Activated CD8-positive, alpha-beta memory T cell treated with anti-CD3 and anti-CD28 coated beads for 4 hours (primary cell): ENCODE data around the gene FUS.
"Not testable (repeated sequence)": the region's sequence is repeated elsewhere in the genome, so short reads cannot be mapped to it uniquely, and the experiment has no call there.

ENCODE experiments used
- DNase-seq, 2 donors: peaks; one replicate each; pipeline ENCODE4 v3.0.0-alpha.2; 2020; ENCODE audit warnings: low read depth in 2 of 2

Gene FUS

GRCh38 chr16:31143694-31144148 is 36.2 kb upstream of the FUS start:
- DNase-seq = no peak

GRCh38 chr16:31144418-31144817 is 35.5 kb upstream of the FUS start:
- not testable (repeated sequence) for DNase-seq

- DNase-seq = no peak
Observed at GRCh38 chr16:31145398-31145990, 34.4 kb upstream of the FUS start.

GRCh38 chr16:31147574-31147973 is 32.4 kb upstream of the FUS start:
- no peak for DNase-seq

DNA sequence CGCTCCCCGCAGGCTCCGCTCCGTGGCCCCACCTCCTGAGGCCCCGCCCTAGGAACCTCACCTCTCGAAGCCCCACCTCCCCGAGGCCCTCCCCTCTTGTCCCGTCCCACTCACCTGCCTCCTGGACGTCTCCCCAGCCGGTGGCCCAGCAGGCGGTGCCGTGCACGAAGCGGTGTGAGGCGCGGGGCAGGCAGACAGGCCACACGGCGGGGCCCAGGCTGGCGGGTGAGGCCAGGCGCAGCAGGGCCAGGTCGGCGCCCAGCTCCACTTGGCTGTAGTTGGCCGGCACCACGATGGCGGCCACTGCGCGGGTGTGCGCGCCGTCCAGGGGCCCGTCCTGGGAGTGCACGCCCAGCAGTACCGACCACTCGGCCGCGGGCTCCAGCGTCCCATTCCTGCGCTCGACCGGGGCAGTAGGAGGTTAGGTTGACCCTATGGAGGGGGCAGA is 31.6 kb upstream of the FUS start:
- DNase-seq = no peak

- no peak for DNase-seq
Observed at GRCh38 chr16:31148896-31149295, 31.0 kb upstream of the FUS start.

DNA sequence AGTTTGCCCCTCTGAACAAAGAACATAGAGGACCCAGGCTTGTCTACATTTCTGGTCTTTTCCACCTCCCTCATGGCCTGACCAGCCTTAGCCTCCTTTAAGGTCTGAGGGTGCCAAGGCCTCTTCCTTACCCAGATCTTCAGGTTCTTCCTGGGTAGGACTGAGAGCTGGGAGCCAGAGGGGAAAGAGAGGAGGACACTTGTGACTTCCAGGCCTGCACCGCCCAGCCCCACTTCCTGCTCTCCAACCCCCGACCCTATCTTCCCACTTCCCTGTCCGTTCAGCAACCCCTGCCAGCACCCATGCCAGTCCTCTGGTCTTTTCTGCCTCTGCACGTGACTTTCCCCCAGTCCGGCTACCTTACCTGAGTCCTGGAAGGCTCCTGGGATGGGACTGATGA is 30.6 kb upstream of the FUS start:
- no peak for DNase-seq

- DNase-seq = no peak
Observed at GRCh38 chr16:31149894-31150890, 29.7 kb upstream of the FUS start, which contains the start of gene PRSS36. PRSS36 (minus strand) TSS chr16:31150066; CDS start chr16:31150035, 31 bp downstream.

GRCh38 chr16:31150976-31151375 is 29.0 kb upstream of the FUS start:
- DNase-seq = not testable (repeated sequence)

- DNase-seq = no peak
Observed at GRCh38 chr16:31157136-31157535, 22.8 kb upstream of the FUS start.

DNA sequence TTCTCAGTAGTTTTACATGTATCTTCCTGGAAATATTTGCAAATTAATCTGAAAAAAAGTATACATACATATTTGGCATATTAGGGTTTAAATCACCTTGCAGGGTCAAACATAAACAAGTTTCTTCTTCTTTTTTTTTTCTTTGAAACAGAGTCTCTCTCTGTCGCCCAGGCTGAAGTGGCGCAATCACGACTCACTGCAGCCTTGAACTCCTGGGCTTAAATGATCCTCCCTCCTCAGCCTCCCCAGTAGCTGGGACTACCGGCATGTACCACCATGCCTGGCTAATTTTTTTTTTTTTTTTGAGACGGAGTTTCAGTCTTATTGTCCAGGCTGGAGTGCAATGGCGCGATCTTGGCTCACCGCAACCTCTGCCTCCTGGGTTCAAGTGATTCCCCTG is 12.6 kb upstream of the FUS start:
- DNase-seq = no peak

DNA sequence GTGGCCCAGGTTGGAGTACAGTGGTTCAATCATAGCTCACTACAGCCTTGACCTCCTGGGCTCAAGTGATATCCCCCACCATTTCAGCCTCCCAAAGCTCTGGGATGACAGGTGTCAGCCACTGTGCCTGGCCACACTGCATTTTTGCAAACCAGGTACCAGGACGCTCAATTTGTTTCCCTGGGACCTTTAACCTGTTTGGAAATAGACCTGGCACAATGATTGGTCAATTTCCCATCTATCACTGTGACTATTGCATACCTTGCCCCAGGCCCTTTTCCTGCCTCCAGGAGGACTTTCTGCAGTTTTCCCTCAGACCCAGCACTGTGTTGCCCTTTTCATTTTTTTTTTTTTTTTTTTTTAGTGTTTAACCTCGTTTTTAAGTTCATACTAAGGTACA is 11.1 kb upstream of the FUS start:
- no peak for DNase-seq

- DNase-seq = not testable (repeated sequence)
Observed at GRCh38 chr16:31170048-31170447, 9.9 kb upstream of the FUS start.

- peak in 1 of 2 donors; percentile 26 for DNase-seq
Observed at GRCh38 chr16:31177136-31177535, 2.8 kb upstream of the FUS start.

DNA sequence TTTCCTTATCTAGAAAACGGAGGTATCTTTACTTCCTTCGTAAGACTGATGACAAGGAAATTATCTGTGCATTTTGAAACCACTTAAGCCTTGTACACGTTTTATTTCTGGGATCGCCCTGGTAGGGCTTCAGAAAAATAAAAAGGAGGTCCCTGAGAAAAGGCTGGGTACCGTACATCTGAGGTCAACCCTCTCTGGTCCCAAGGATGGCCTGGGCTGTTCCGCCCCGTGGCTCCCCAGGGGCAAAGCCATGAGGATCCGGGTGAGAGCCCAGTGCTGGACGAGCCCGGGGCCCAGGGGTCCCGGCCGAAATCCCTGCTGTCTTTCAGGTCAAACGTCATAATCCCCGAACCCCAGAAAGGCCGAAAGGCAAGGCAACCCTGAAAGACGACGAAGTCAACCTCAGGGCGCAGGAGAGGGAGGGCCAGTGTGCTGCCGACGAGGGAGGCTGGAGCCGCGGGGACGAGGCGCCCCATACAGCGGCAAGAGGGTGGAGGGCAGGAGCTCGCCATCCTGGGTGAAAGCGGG is 656 bp upstream of the FUS start:
- no peak for DNase-seq

DNA sequence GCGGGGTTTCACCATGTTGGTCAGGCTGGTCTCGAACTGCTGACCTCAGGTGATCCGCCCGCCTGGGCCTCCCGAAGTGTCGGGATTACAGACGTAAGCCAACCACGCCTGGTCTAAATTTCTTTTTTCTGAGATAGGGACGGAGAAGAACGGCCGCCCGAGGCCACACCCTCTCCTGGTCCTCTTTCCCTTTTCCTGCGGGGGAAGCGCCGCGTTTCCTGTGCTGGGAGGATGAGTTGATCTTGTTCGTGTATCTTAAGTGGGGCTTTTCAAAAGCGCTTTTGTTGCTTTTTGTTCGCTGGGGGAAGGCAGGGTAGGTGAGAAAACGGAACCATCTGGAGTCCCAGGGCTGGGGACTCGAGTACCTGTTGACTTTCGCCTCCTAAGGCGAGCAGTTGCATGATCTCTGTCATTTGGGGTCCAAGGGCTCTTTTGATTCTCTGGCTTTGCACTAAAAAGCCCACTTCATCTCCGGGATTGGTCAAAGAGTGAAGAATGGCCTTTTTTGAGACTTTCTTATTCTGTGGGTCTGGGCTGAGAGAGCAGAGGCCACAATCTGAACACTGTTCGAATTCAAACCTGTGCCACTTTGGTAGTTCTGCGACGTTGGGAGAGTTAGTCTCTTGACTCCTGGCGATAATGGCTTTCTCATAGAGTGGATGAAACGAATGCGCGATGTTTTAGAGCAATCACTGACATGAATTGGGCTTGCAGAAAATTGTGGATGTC is 1.3 kb downstream of the FUS start:
- no peak for DNase-seq

GRCh38 chr16:31182391-31182790 is 2.5 kb downstream of the FUS start:
- no peak for DNase-seq

- DNase-seq = no peak
Observed at GRCh38 chr16:31183432-31184428, 3.8 kb downstream of the FUS start.

- no peak for DNase-seq
Observed at GRCh38 chr16:31184888-31185287, 4.9 kb downstream of the FUS start.

DNA sequence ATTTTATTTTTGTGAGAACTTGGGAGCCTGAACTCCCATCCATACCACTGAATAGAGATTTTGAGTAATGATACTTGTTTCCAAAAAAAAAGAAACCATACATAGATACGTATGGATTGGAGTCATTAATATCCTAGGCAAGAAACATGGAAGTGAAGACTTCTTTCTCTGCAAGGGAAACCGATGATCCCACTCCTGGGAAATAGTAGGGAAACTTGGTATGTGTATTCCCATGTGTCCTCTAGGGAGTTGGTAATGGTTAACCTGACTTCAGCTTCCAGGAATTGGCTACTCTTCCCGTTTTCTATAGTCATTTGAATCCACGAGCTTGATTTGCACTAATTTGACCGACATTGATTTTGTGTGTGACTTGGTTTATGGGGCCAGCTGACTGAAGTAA is 5.4 kb downstream of the FUS start:
- no peak for DNase-seq

- DNase-seq = no peak
Observed at GRCh38 chr16:31186176-31186575, 6.2 kb downstream of the FUS start.
